Erythroblast (primary cell): ENCODE data around the gene IRX2.

Experiments used
- GATA1 ChIP-seq: IDR thresholded peaks from 2 replicates; pipeline ENCODE4 v1.6.1; 2011; ENCODE audit warnings: low read depth, mild to moderate bottlenecking, control low read depth, low read length, moderate library complexity
- POLR2A ChIP-seq: IDR thresholded peaks from 2 replicates; pipeline ENCODE4 v1.6.1; 2011; ENCODE audit warnings: mild to moderate bottlenecking, low read length

GRCh38 chr5:2711446-2712425, 39.7 kb downstream of the IRX2 start:
- TF ChIP-seq POLR2A (no peak), GATA1 (no peak)
